ENCODE results near the gene CCL4.
A peak's percentile ranks its signal among the peaks of the same experiment; 100 is the strongest.
"Not testable (repeated sequence)": the region's sequence is repeated elsewhere in the genome, so short reads cannot be mapped to it uniquely, and the experiment has no call there.

Gene CCL4

GRCh38 chr17:36087897-36088572, 15.6 kb upstream of the CCL4 start:
- not testable (repeated sequence) for DNase-seq (ENCODE audit: low read depth in 2 of 2)

GRCh38 chr17:36088670-36089338, 14.8 kb upstream of the CCL4 start:
- DNase-seq (ENCODE audit: low read depth in 2 of 2) = no peak

GRCh38 chr17:36089339-36089865, 14.2 kb upstream of the CCL4 start:
- DNase-seq (ENCODE audit: low read depth in 2 of 2) = no peak

- DNase-seq (ENCODE audit: low read depth in 2 of 2) = peak in 1 of 2 experiments; percentile 34
Observed at GRCh38 chr17:36089888-36090836, 13.5 kb upstream of the CCL4 start, which contains the start of gene CCL3. CCL3 (minus strand) TSS chr17:36090143; CDS start chr17:36090058, 85 bp downstream.

- no peak for DNase-seq (ENCODE audit: low read depth in 2 of 2)
Observed at GRCh38 chr17:36092230-36092629, 11.4 kb upstream of the CCL4 start.

- DNase-seq (ENCODE audit: low read depth in 2 of 2) = not testable (repeated sequence)
Observed at GRCh38 chr17:36092715-36093114, 10.9 kb upstream of the CCL4 start.

- no peak for DNase-seq (ENCODE audit: low read depth in 2 of 2)
Observed at GRCh38 chr17:36094232-36094631, 9.4 kb upstream of the CCL4 start.

GRCh38 chr17:36094746-36095145, 8.9 kb upstream of the CCL4 start:
- DNase-seq (ENCODE audit: low read depth in 2 of 2) = no peak

GRCh38 chr17:36095992-36096391, 7.6 kb upstream of the CCL4 start:
- no peak for DNase-seq (ENCODE audit: low read depth in 2 of 2)

- DNase-seq (ENCODE audit: low read depth in 2 of 2) = not testable (repeated sequence)
Observed at GRCh38 chr17:36099004-36099403, 4.6 kb upstream of the CCL4 start.

GRCh38 chr17:36104246-36104645, 619 bp downstream of the CCL4 start:
- DNase-seq (ENCODE audit: low read depth in 2 of 2) = not testable (repeated sequence)

GRCh38 chr17:36104701-36105181, 1.1 kb downstream of the CCL4 start:
- DNase-seq (ENCODE audit: low read depth in 2 of 2) = no peak

- no peak for DNase-seq (ENCODE audit: low read depth in 2 of 2)
Observed at GRCh38 chr17:36105781-36106492, 2.3 kb downstream of the CCL4 start.

- DNase-seq (ENCODE audit: low read depth in 2 of 2) = no peak
Observed at GRCh38 chr17:36106493-36106835, 2.8 kb downstream of the CCL4 start.

- DNase-seq (ENCODE audit: low read depth in 2 of 2) = no peak
Observed at GRCh38 chr17:36107660-36108059, 4.0 kb downstream of the CCL4 start.

GRCh38 chr17:36108265-36108664, 4.6 kb downstream of the CCL4 start:
- not testable (repeated sequence) for DNase-seq (ENCODE audit: low read depth in 2 of 2)

GRCh38 chr17:36111068-36111490, 7.5 kb downstream of the CCL4 start:
- DNase-seq (ENCODE audit: low read depth in 2 of 2) = no peak

GRCh38 chr17:36112572-36112971, 8.9 kb downstream of the CCL4 start:
- no peak for DNase-seq (ENCODE audit: low read depth in 2 of 2)

GRCh38 chr17:36113131-36113530, 9.5 kb downstream of the CCL4 start:
- not testable (repeated sequence) for DNase-seq (ENCODE audit: low read depth in 2 of 2)

GRCh38 chr17:36114971-36115648, 11.5 kb downstream of the CCL4 start:
- DNase-seq (ENCODE audit: low read depth in 2 of 2) = not testable (repeated sequence)

GRCh38 chr17:36115649-36115977, 12.0 kb downstream of the CCL4 start:
- not testable (repeated sequence) for DNase-seq (ENCODE audit: low read depth in 2 of 2)
